Activated CD4-positive, alpha-beta T cell treated with anti-CD3 and anti-CD28 coated beads, Interleukin-2, amount 10 ng/mL, durations not matched to agents 24 days and 14 days (primary cell): ENCODE measurements around the gene IL12RB2. TPM values are rescaled to one million over a fixed set of nuclear protein-coding genes. Genes with fewer than 3 reads are reported as not detected.
"Not testable (repeated sequence)": the region's sequence is repeated elsewhere in the genome, so short reads cannot be mapped to it uniquely, and the experiment has no call there.

ENCODE experiments used
- DNase-seq: peaks from one replicate; pipeline ENCODE4 v3.0.0; 2022
- H3K27ac Mint-ChIP-seq: one replicate; pipeline ENCODE4 v1.8.0; 2022; ENCODE audit warnings: mild to moderate bottlenecking, mixed read lengths
- H3K27me3 Mint-ChIP-seq: one replicate; pipeline ENCODE4 v1.8.0; 2022; ENCODE audit warnings: mixed read lengths
- H3K36me3 Mint-ChIP-seq: one replicate; pipeline ENCODE4 v1.8.0; 2022; ENCODE audit warnings: low read depth, mild to moderate bottlenecking, mixed read lengths
- H3K4me1 Mint-ChIP-seq: one replicate; pipeline ENCODE4 v1.8.0; 2021; ENCODE audit warnings: mixed read lengths
- H3K4me3 Mint-ChIP-seq: one replicate; pipeline ENCODE4 v1.8.0; 2022; ENCODE audit warnings: mild to moderate bottlenecking, moderate library complexity, mixed read lengths
- H3K9me3 Mint-ChIP-seq: one replicate; pipeline ENCODE4 v1.8.0; 2021; ENCODE audit warnings: mixed read lengths
- intact Hi-C: fragments of 100-400 bp; cut with micrococcal nuclease; formaldehyde crosslinking; loops from one replicate; pipeline ENCODE4 v1.15.1; 2023
- total RNA-seq: library from RNA; stranded (reverse); gene quantifications from 2 replicates; pipeline ENCODE4 v1.2.3, GENCODE V29; 2022

Gene IL12RB2
- total RNA-seq, 1 donor from 2014 or later, result 138 TPM

DNA sequence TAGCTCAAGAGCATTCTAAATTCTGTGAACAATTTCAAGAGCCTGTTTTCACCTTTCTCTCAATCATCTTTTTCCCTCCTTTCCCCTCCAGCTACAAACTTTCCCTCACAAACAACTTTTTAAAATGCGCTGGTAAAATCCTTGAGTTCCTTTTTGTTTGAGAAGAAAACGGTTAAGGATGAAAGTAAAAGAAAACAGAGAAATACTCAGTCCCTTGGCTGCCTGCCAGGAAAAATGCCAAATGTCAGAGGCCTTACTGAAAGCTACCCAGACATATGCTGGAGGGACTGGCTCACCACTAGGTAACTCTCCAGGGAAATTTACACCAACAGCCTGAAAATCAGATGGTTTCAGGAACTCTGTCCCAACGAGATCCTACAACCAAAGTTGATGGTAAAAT lies 133.5 kb downstream of the IL12RB2 start:
- no peaks in the 10 kb centered on the region for H3K27me3 Mint-ChIP-seq
- H3K4me3 Mint-ChIP-seq, result no peak overlapping the region
- H3K9me3 Mint-ChIP-seq, result peaks cover 3% of the 10 kb centered on the region
- no peaks in the 10 kb centered on the region for H3K36me3 Mint-ChIP-seq
- intact Hi-C loops, result no loop called here
- no peak overlapping the region for H3K27ac Mint-ChIP-seq
- H3K4me1 Mint-ChIP-seq, result peaks cover 8% of the 10 kb centered on the region
- peak; percentile 65 for DNase-seq

DNA sequence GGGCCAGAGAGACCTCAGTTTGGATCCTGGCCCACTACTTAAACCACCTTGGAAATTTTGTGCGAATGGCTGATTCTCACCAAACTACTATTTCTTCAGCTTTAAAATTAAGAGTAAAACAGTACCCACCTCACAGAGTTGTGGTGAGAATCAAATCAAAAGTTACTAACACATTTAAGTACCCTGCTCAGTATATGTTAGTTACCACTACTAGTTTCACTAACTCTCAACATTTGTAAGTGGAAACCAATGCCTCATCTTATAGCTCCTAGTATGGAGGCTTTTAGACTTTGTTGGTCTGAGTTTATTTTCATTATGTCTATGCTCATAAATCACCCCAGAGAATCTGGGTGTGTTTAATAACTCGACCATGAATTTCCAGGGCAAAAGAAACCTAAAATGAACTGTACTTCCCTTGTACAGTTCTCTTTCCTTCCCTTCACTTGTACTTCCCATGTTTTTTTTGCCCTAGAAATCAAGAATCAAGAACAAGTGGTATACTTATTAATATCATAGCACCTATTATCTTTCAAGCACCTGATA lies 134.1 kb downstream of the IL12RB2 start:
- Mint-ChIP-seq H3K4me1 (peaks cover 10% of the 10 kb centered on the region), H3K27me3 (no peaks in the 10 kb centered on the region), H3K27ac (no peak overlapping the region), H3K36me3 (no peaks in the 10 kb centered on the region), H3K4me3 (no peak overlapping the region), H3K9me3 (peaks cover 3% of the 10 kb centered on the region)
- DNase-seq, result no peak
- intact Hi-C loops, result no loop called here

DNA sequence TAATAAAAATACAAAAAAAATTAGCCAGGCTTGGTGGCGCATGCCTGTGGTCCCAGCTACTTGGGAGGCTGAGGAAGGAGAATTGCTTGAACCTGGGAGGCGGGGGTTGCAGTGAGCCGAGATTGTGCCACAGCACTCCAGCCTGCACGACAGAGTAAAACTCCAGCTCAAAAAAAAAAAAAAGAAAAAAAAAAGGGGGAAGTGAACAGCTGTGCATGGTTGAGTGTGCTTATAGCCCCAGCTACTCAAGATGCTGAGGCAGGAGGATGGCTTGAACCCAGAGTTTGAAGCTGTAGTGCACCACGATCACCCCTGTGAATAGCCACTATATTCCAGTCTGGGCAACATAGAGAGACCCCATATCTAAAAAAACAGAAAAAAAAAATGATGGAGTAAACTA lies 138.3 kb downstream of the IL12RB2 start:
- H3K9me3 Mint-ChIP-seq, H3K27me3 Mint-ChIP-seq, H3K4me3 Mint-ChIP-seq, intact Hi-C loops, H3K36me3 Mint-ChIP-seq, H3K27ac Mint-ChIP-seq, DNase-seq: not testable (repeated sequence)
- H3K4me1 Mint-ChIP-seq, result peaks cover 12% of the 10 kb centered on the region

Other genes starting within 250 kb of the IL12RB2 start
- not detected in 2 replicates for gene C1orf141, start 172.9 kb upstream of the IL12RB2 start, total RNA-seq
- 3.1 and 3.8 TPM in 2 replicates for gene IL23R, start 141.4 kb upstream of the IL12RB2 start, total RNA-seq
- gene SERBP1, start 122.5 kb downstream of the IL12RB2 start, total RNA-seq, result 619 and 630 TPM in 2 replicates